HG03521 (cell line): ENCODE results near the gene GGCX.
"Not testable (repeated sequence)": the region's sequence is repeated elsewhere in the genome, so short reads cannot be mapped to it uniquely, and the experiment has no call there.

Source experiments
- ATAC-seq: cut with Tn5 transposase; IDR thresholded peaks from one replicate; pipeline ENCODE4 v1.9.1; 2021; ENCODE audit warnings: mild to moderate bottlenecking, moderate library complexity; ENCODE audit not compliant: unreplicated experiment

The GGCX gene

DNA sequence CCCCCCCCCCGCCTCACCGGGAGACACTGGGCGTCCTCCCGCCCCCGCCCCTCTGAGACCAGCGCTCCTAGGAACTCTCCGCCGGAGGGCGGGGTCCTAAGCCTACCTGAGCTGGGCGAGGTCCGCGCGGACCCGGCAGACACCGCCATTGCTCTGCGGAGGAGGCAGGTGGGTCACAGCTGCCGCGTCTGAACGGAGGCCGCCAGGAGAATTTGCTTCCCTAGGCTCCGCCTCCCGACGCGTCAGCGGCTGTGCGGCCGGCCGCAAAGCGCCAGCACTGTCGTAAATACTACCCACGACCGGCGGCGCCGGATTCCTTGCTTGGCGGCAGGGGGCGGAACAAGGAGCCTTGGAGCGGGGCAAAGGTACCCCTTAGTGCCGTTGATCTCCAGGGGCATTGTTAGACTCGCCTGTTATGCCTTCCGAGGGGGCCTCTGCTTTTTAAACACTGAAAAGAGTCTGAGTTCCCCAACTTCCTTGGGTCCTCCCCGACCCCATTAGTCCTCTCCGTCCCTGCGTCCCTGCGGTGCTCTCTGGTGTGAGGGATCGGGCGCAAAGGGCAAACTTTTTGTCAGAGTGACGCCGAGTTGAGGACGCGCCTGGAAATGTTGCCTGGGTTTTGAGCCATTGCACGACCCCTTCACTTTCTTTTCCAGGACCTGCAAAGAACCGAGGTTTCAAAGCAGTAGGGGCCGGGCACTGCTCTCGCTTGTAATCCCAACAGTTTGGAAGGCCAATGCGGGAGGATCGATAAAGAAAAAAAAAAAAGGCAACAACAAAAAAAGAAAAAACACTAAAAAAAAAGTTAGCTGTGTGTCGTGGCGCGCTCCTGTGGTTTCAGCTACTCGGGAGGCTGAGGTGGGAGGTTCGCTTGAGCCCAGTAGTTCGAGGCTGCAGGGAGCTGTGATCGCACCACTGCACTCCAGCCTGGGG lies at the start of gene GGCX:
Gene GGCX, minus strand, starts transcription at position 214 of the 933 bp plus-strand sequence. Its CDS starts 65 bp downstream, at position 149.
- peak; percentile 86 for ATAC-seq

DNA sequence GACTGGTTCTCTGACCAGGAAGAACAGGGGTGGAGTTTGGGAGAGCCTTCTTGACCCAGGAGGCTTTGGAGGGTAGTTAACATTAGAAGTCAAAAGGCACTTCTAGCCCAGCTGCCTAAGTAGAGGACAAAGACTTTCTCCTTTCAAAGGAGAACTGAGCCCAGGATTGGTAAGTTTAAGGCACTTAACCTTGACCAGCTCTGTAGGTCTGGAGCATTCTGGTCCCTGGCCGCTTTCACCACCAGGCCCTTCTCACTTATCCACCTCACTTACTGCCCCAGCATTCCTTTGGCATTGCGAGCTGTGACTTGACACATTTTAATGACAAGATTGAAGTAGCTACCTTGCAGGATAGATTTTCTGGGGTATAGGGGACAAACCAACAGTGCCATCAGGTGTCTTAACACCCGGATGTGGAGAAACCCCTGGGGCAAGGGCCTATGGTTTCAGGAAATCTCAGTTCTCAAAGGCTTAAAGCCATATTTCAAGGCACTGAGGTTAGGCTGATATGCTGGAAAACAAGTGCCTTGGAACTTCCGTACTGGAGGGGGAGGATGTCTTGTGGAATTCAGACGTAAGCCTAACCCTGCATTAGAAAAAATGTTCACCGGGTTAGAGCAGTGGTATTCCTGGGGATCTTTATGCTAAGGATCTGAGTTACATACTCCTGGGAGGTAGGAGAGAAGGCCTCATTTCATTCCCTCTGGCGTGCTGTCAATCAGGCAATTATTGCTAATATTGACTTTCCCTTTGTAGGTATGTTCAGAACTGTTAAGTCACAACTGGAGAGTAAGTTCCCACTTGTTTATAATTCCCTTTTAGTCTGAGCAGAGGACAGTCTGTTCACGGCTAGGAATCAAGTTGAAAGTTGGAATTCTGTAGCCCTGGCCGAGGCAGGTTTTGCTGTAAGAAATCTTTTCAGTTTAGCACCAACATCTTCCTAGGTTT lies 46.2 kb upstream of the GGCX start:
- no peak for ATAC-seq

DNA sequence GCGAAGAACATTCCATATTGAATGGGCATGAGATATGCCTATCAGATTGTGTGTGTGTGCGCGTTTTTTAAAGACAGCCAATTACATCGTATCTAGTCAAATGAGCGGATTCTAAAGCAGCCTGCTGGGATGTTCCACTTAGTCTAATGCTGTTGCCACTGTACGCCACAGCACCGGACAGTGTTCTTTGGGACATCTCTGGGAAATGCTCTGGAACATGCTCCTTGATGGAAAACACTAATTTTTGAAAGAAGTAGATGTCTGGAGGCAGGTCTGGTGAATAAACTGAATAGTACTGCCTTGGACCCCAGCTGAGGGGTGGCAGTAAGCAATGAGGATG lies 44.8 kb upstream of the GGCX start:
- ATAC-seq = no peak

DNA sequence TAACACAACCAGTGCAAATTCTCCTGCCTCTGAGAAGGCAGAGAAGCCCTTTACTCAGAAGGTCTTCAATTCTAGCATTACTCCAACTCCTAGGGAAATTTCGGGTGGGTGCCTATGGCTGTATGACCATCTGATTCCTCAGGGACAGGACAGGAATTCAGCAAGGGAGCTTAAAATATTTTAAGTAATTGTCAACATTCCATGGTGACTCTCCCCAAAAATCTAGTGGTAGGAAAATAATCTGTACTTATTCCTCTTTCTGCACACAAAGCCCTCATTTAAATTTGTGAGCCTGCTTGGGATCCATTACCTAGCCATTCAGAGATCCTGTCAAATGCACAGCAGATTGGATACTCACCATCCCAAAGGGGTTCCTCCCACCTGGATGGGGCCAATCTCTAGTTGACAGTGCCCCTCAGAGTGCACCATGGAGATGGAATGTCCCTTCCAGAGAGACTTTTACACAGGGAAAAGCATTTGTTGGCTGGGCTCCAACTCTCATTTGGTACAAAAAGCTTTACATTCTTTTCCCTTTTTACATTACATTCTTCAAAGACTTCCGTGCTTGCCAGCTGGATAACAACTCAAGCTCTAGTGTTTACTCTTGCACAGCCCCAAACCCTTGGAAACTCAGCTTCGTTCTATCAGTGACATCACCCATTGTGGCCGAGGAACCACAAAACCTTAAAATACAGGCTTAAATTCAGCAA lies 44.3 kb upstream of the GGCX start:
- ATAC-seq = no peak

DNA sequence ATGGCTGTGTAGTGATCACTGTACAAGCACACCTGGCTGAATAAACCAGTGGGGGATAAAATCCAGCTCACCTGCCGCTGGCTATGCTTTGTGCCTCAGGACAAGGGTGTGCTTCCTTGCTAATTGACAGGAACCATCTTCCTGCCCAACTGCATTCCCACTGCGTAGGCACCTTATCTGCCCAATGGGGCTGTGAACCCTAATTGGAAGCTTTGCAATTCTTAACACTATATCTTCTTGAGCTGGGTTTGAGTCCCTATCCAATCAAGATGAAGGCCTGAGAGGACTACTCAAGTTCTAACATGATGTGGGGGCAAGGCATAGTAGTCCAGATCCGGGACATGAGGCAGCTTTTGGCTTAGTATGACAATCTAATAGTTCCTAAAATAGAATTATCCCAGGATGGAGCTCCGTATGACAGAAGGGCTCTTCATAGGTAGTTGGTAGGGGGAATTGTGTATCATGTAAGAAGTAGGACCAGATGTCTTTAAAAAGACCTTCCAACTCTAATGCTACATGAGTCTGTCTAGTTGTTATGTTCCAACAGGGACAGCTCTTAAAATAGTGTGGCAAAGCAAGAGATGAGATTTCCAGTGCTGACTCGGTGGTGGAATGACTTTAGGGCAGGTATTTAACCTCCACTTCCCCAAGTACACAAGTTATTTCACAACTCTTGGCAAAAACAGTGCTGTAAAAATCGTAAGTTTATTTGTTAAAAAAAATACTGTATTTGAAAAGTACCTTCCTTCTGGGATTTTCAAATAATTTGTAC lies 43.5 kb upstream of the GGCX start:
- ATAC-seq = no peak

DNA sequence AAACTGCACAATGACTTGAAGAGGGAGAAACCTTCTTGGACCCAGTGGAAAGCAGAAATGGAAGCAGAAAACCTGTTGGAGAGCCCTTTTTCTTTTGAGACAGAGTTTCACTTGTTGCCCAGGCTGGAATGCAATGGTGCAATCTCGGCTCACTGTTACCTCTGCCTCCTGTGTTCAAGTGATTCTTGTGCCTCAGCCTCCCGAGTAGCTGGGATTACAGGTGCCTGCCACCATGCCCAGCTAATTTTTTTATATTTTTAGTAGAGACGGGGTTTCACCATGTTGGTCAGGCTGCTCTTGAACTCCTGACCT lies 42.8 kb upstream of the GGCX start:
- not testable (repeated sequence) for ATAC-seq

DNA sequence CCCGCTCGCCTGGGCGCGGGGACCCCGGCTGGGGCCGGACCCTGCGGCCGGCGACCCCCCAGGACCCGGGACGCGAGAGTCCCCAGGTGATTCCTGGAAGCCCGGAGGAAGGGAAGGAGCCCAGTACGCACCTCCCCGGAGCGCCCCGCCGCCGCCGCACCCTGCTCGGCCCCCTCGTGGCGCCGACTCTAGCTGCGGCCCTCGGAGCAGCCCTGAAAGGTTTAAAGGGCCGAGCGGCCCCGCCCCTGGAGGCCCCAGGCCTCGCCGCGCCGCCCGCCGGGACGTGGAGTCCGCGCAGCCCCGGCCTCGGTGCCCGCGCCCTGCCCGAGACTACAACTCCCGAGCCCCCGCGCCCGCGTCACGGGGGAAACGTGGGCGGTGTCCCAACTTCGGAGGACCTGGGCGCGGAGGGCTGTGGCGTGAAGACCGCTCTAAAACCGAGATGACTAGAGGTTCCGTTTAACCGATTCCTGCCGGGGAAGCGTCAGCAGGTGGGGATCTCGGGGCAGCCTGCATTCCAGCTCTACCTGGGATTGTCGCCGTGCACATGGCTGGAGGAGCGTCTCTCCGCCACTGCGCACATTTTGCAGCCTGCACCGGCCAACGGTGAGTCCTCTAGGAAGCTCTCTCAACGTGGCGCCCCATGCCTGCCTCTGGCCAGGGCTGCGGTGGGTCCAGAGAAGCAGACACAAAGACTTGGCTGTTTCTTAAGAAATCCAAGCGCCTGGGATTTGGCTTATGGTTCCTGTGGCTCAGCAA lies 41.4 kb upstream of the GGCX start, which contains the start of gene TMEM150A:
Gene TMEM150A, minus strand, starts transcription at position 223 of the 759 bp plus-strand sequence. CDS start 750 bp downstream, outside the sequence.
- peak; percentile 95 for ATAC-seq

DNA sequence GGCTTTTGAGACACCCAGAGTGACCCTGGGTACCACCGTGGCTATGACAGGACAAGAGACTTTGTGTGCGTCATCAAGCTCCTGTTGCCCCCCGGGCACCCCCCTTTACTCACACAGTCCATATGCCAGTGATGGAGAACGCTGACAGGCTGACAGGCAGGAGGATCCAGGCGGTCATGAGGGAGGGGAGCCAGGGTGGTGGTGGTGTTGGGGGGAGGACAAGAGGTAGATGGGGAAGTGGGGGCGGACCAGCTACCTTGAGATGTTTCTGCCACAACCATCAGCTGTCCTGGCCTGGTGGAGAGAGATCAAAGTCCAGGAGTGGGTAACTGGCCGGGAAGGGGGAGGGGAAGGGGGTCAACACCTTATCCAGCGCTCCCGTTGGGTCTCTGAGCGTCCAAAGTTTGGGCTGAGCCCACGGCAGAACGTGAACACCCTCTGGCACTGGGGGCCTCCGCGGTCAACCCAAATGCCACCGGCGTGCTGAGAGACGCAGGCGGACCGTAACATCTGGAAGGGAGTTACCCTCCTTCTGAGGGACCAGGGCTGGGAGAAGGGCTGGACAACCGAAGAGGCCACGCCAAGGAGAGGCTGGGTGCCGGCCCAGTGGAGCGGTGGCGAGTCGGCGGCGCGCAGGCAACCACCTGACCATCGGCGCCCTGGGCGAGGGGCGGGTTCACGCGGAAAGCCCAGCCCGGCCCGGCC lies 40.6 kb upstream of the GGCX start:
- ATAC-seq = peak; percentile 25

DNA sequence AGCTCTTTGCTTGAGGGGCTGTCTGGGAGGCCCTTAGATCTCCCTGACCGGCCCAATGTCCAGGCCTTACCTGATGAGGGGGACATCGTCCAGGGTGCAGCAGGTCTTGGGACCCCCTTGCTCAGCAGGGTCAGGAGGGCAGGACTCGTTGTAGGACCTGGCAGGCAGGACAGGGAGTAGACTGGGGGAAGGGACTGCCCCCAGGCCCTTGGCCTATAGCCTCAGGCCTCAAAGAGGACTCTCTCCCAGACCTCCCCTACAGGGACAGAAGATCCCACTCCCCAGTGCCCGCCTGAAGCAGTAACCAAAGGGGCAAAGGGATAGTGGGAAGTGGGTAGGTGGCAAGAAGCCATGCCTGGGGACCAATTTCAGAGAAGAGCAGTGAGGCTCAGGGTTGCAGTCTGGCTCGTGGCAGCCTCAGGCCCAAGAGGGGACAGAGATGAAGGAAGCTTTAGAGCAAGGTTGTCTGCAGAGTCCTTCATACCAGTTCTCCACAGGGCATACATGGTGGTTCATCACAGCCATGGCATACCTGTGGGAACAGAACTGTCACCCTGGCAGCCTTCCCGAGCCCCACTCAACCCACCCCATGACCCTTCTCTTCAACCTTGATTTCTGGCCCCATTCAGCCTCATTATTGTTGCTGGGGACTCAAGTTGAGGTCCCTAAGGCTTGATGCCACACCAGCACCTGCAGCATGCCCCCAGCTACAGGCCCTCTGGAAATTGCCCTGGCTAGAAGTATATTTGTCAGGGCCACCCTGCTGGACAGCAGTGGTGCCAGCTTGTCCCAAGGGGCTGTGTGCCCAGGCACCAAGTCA lies 39.9 kb upstream of the GGCX start:
- no peak for ATAC-seq

DNA sequence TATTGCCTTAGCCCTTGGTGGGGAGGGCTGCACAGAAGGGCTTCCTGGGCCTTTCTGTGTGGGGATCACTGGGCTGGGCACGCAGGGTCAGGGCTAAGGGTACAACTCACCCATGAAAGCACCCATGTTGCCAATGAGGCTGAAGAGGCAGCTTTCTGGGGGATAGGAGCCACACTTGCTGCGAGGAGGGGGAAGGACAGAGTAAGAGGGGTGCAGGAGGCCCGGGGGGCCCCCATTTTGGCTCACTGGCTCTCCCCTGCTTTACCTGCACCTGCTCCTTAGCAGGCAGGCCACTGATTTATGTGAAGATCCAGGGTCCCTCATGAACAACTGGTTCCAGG lies 38.9 kb upstream of the GGCX start:
- no peak for ATAC-seq

DNA sequence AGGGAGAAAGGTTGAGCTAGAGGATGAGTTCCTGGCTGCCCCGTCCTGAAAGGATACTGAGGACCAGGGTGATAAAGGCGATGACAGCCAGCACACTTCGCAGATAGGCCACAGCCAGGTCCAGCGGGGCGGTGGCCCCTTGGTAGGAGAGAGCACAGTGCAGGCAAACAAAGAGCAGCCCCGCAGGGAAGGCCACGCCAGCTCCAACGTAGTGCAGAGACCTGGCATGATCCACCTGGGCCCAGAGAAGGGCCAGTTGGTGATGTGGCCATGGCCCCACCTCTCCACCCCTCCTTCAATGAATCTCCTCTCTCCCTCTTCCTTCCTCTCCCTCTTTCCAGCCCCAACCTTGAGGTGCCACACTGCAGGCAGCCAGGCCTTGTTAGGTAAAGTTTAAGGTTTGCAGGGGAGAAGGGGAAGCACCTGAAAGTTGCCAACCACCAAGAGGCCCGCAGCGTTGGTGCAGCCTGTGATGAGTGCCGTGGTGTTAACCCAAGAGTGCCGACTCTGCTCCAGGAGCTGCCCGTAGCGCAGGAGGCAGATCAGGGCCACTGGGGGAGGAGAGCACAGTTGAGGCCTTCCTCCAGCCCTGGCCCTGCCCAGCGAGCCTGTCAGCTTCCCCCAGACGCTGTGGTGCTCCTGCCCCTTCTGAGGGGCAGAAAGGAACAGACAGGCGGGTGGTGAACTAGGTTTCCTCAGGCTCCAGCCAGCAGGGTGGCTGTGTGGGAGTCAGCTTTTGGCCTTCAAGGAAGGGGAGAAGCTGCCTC lies 38.4 kb upstream of the GGCX start:
- ATAC-seq = no peak

DNA sequence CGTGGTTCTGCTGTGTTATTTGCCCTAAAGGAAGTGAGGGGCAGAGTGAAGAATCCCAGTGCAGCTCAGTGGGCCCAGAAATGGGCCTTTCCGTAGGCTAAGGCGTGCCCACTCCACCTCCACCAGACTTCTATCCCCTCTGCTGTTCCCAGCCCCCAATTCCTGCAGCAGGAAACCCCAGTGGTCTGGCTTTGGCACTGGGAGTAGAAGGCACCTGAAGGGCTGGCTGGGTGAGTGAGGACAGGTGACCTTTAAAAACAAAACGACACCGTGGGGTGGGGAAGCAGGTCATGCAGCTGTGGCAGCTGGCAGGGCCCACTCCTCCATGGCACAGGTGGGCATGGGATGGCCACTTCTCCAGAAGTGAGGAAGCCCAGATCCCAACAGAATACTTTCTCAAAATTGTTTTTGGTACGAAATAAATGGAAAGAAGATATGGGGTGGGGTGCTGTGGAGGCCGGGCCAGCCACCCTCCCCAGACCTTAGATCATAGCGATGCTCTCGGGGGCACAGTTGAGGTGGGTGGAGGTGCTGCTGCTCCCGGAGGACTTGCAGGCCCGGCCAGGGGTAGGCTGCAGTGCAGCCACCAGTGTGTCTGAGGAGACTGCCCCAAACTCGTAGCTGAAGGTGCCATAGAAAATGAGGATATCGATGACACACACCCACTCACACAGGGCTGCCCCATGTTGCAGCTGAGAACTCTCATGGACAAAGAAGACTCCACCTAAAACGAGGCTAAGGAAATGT lies 37.5 kb upstream of the GGCX start:
- ATAC-seq = no peak

DNA sequence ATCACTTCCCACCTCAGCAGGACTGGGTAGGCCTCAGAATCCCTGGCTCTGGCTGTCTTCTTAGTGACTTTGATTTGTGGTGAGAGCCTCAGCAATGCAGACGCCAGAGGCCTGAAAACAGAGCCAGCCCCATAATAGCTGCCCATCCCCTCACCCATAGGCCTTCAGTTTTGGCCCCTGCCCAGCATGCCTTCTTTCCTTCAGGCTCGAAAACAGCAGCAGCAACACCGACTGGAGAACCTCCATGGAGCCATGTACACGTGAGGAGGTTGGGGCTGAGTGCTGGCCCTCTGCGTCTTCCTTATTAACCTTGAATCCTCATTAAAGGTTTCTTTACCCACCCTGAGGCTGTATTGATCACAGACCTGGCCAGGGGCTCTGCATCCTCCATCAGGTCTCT lies 35.9 kb upstream of the GGCX start:
- no peak for ATAC-seq

DNA sequence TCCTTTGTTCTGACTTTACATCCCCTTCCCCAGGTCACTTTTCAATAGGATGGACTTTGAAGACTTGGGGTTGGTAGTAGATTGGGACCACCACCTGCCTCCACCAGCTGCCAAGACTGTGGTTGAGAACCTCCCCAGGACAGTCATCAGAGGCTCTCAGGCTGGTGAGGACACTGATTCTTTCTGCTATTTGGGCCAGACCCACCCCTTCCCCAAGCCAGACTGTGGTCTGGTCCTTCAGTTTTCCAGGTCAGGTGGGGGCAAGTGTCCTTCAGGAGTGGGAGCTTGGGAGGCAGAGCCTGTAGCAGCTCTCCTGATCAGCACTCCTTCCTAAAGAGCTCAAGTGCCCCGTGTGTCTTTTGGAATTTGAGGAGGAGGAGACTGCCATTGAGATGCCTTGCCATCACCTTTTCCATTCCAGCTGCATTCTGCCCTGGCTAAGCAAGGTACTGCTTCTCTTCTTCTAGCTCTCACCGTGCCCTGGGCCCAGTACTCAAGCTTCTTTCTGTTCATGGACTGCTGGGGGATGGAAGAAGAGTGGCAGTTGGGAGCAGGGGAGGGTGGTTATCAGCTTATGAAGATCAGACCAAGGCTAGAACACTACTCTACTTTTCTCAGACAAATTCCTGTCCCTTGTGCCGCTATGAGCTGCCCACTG lies 35.3 kb upstream of the GGCX start:
- ATAC-seq = no peak

DNA sequence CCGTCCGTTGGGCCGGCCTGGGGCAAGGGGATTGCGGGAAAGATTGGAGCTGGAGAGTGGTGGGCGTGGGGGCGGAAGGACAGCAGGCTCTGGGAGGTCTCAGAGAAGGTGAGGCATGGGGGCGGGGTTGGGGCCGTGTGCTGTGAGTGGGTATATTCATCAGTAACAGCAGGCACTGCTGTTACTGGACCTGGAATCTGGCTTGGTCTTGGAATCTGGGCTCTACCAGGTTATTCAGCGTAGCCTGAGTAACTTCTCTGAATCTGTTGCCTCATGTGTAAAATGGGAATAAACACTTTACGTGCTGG lies 34.7 kb upstream of the GGCX start:
- ATAC-seq = peak; percentile 11

DNA sequence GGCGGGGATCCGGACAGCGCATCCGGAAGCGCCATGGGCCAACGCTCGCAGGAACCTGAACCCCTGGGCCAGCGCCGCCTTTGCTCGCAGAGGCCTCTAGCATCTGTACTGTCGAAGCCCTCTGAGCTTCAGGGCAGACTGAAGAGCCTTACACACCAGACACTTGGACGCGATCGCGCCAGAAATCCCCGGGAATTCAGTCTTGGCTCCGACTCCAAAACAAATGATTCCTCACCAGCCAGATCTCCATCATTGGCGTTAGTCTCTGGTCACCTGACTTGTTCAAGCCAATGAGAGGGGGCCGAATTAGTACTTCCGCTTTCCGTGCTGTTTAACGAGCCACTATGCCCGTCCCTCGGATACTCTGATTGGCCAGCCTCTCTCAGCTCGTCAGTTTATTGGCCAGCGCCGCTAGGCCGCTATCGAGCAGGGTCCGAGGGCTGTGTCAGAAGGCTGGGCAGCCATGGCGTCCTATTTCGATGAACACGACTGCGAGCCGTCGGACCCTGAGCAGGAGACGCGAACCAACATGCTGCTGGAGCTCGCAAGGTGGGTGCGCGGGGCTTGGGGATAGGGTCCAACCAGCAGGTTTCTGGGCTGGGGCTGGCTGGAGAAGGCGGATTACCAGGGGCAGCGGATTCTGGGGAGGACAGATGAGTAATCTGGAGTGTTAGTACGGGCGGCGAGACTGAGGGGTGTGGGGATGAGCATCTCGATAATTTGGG lies 34.2 kb upstream of the GGCX start, which contains the start of gene RNF181:
Gene RNF181, plus strand, starts transcription at position 445 of the 725 bp plus-strand sequence. Its CDS starts 19 bp downstream, at position 464.
- ATAC-seq = peak; percentile 98
